Activated T-helper 2 cell treated with anti-CD3 and anti-CD28 coated beads, Interferon-gamma antibody, Interleukin-2, Interleukin-4, amounts not matched to agents 10 μg/mL and 5 μg/mL and 100 μg/mL, durations not matched to agents 14 hours and 24 hours and 36 hours (primary cell): ENCODE measurements around the gene AGPAT4. TPM values are rescaled to one million over a fixed set of nuclear protein-coding genes. Genes with fewer than 3 reads are reported as not detected.
"Not testable (repeated sequence)": the region's sequence is repeated elsewhere in the genome, so short reads cannot be mapped to it uniquely, and the experiment has no call there.

Experiments
- DNase-seq: peaks from one replicate; pipeline ENCODE4 v3.0.0; 2021; ENCODE audit warnings: low spot score
- H3K27ac Mint-ChIP-seq: one replicate; pipeline ENCODE4 v1.8.0; 2021; ENCODE audit warnings: mixed read lengths
- H3K27me3 Mint-ChIP-seq: one replicate; pipeline ENCODE4 v1.8.0; 2021; ENCODE audit warnings: low read depth, mixed read lengths
- H3K36me3 Mint-ChIP-seq: one replicate; pipeline ENCODE4 v1.8.0; 2021; ENCODE audit warnings: low read depth, mixed read lengths
- H3K4me1 Mint-ChIP-seq: one replicate; pipeline ENCODE4 v1.8.0; 2021; ENCODE audit warnings: low read depth, mixed read lengths
- H3K4me3 Mint-ChIP-seq: one replicate; pipeline ENCODE4 v1.8.0; 2021; ENCODE audit warnings: low read depth, mild to moderate bottlenecking, moderate library complexity, mixed read lengths
- H3K9me3 Mint-ChIP-seq: one replicate; pipeline ENCODE4 v1.8.0; 2021; ENCODE audit warnings: mixed read lengths
- intact Hi-C: fragments of 100-400 bp; cut with micrococcal nuclease; formaldehyde crosslinking; loops from one replicate; pipeline ENCODE4 v1.15.1; 2023
- total RNA-seq: library from RNA; stranded (reverse); gene quantifications from 2 replicates; pipeline ENCODE4 v1.2.3, GENCODE V29; 2022

The AGPAT4 gene
- total RNA-seq: 7.3 and 7.5 TPM in 2 replicates

- Mint-ChIP-seq H3K4me1 (peaks cover 30% of the 10 kb centered on the region), H3K4me3 (peak within 1 kb of the TSS; percentile 90), H3K27ac (peak within 1 kb of the TSS; percentile 94), H3K9me3 (no peaks in the 10 kb centered on the region), H3K27me3 (peaks cover 10% of the 10 kb centered on the region), H3K36me3 (peaks cover 6% of the 10 kb centered on the region)
- intact Hi-C loops: loop anchor here (1.0 to 5.0 kb wide), 4 partner anchors 38 to 283 kb away; partner anchors contain the start of gene MAP3K4
- DNase-seq: peak; percentile 74
Measured at GRCh38 chr6:161273752-161274487, at the start of gene AGPAT4. TSS of gene AGPAT4 (minus strand) at chr6:161274061. CDS start at chr6:161232213, 41,848 bp downstream.

- DNase-seq: no peak
- Mint-ChIP-seq H3K36me3 (no peaks in the 10 kb centered on the region), H3K4me3 (no peak overlapping the region), H3K4me1 (no peaks in the 10 kb centered on the region), H3K27me3 (peaks cover 3% of the 10 kb centered on the region), H3K27ac (no peak overlapping the region), H3K9me3 (peaks cover 5% of the 10 kb centered on the region)
- intact Hi-C loops: no loop called here
Measured at GRCh38 chr6:161319231-161319630, 45.4 kb upstream of the AGPAT4 start.

GRCh38 chr6:161318456-161318855 is 44.6 kb upstream of the AGPAT4 start:
- H3K4me1 Mint-ChIP-seq: no peaks in the 10 kb centered on the region
- no peak for DNase-seq
- no peak overlapping the region for H3K27ac Mint-ChIP-seq
- H3K36me3 Mint-ChIP-seq: no peaks in the 10 kb centered on the region
- intact Hi-C loops: no loop called here
- peaks cover 5% of the 10 kb centered on the region for H3K9me3 Mint-ChIP-seq
- no peak overlapping the region for H3K4me3 Mint-ChIP-seq
- H3K27me3 Mint-ChIP-seq: peaks cover 3% of the 10 kb centered on the region

GRCh38 chr6:161316531-161316930 is 42.7 kb upstream of the AGPAT4 start:
- Mint-ChIP-seq H3K27ac (no peak overlapping the region), H3K36me3 (no peaks in the 10 kb centered on the region), H3K27me3 (peaks cover 5% of the 10 kb centered on the region), H3K9me3 (no peaks in the 10 kb centered on the region), H3K4me3 (no peak overlapping the region), H3K4me1 (no peaks in the 10 kb centered on the region)
- DNase-seq: no peak
- intact Hi-C loops: no loop called here

- DNase-seq, H3K27me3 Mint-ChIP-seq, intact Hi-C loops, H3K4me3 Mint-ChIP-seq, H3K9me3 Mint-ChIP-seq, H3K27ac Mint-ChIP-seq, H3K4me1 Mint-ChIP-seq, H3K36me3 Mint-ChIP-seq: not testable (repeated sequence)
Measured at GRCh38 chr6:161315246-161315917, 41.5 kb upstream of the AGPAT4 start.

GRCh38 chr6:161314541-161315245 is 40.8 kb upstream of the AGPAT4 start:
- H3K4me1 Mint-ChIP-seq, intact Hi-C loops, H3K9me3 Mint-ChIP-seq, H3K4me3 Mint-ChIP-seq, H3K27me3 Mint-ChIP-seq, DNase-seq, H3K27ac Mint-ChIP-seq, H3K36me3 Mint-ChIP-seq: not testable (repeated sequence)

- Mint-ChIP-seq H3K4me3 (no peak overlapping the region), H3K27me3 (peaks cover 2% of the 10 kb centered on the region), H3K4me1 (no peaks in the 10 kb centered on the region), H3K36me3 (no peaks in the 10 kb centered on the region), H3K27ac (no peak overlapping the region), H3K9me3 (no peaks in the 10 kb centered on the region)
- intact Hi-C loops: no loop called here
- no peak for DNase-seq
Measured at GRCh38 chr6:161313940-161314509, 40.2 kb upstream of the AGPAT4 start.

GRCh38 chr6:161313475-161313874 is 39.6 kb upstream of the AGPAT4 start:
- DNase-seq, H3K27ac Mint-ChIP-seq, H3K27me3 Mint-ChIP-seq, H3K36me3 Mint-ChIP-seq, intact Hi-C loops, H3K4me3 Mint-ChIP-seq, H3K9me3 Mint-ChIP-seq, H3K4me1 Mint-ChIP-seq: not testable (repeated sequence)

- DNase-seq, H3K27ac Mint-ChIP-seq, H3K27me3 Mint-ChIP-seq, H3K9me3 Mint-ChIP-seq, H3K4me3 Mint-ChIP-seq, H3K36me3 Mint-ChIP-seq, intact Hi-C loops, H3K4me1 Mint-ChIP-seq: not testable (repeated sequence)
Measured at GRCh38 chr6:161309774-161310173, 35.9 kb upstream of the AGPAT4 start.

GRCh38 chr6:161308075-161308655 is 34.3 kb upstream of the AGPAT4 start:
- Mint-ChIP-seq H3K36me3 (no peaks in the 10 kb centered on the region), H3K27ac (no peak overlapping the region), H3K9me3 (no peaks in the 10 kb centered on the region), H3K4me3 (no peak overlapping the region), H3K4me1 (no peaks in the 10 kb centered on the region), H3K27me3 (peaks cover 2% of the 10 kb centered on the region)
- DNase-seq: no peak
- intact Hi-C loops: no loop called here

- no peak overlapping the region for H3K4me3 Mint-ChIP-seq
- H3K36me3 Mint-ChIP-seq: no peaks in the 10 kb centered on the region
- H3K4me1 Mint-ChIP-seq: no peaks in the 10 kb centered on the region
- intact Hi-C loops: no loop called here
- H3K27ac Mint-ChIP-seq: no peak overlapping the region
- H3K27me3 Mint-ChIP-seq: no peaks in the 10 kb centered on the region
- no peak for DNase-seq
- no peaks in the 10 kb centered on the region for H3K9me3 Mint-ChIP-seq
Measured at GRCh38 chr6:161305860-161306259, 32.0 kb upstream of the AGPAT4 start.

- Mint-ChIP-seq H3K27me3 (no peaks in the 10 kb centered on the region), H3K27ac (no peak overlapping the region), H3K9me3 (no peaks in the 10 kb centered on the region), H3K36me3 (no peaks in the 10 kb centered on the region), H3K4me1 (no peaks in the 10 kb centered on the region), H3K4me3 (no peak overlapping the region)
- intact Hi-C loops: no loop called here
- DNase-seq: no peak
Measured at GRCh38 chr6:161303628-161304340, 29.9 kb upstream of the AGPAT4 start.
